ENCODE data around the gene CCDC85A.

DNA sequence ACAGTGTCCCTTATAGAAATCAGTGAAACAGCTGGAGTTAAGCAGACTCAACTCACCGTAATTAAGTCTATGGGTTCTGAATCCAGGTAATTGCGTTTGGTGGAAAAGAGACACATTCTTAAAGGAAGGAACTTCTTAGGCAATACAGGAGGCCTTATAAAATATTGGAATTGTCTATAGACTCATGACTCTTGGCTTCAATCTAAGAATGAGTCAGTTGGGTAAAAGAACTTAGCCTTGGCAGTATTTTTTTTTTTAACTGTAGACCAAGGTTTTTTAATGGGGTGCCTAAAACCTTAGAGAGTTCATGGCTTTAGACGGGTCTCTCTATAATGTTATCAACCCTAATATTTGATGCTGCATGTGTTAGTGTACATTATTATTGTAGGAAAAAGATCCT, 47.6 kb downstream of the CCDC85A start:
- TF ChIP-seq SIN3A (IDR thresholded peaks at IDR 0.05; ENCODE audit: borderline replicate concordance, low read depth, low read length): no peak
- no peak for TF ChIP-seq RAD21 (IDR thresholded peaks at IDR 0.05; ENCODE audit: low read length)
- TF ChIP-seq SMC3 (IDR thresholded peaks at IDR 0.05; ENCODE audit: low read depth, low read length): no peak
- TF ChIP-seq, protein P1, sequence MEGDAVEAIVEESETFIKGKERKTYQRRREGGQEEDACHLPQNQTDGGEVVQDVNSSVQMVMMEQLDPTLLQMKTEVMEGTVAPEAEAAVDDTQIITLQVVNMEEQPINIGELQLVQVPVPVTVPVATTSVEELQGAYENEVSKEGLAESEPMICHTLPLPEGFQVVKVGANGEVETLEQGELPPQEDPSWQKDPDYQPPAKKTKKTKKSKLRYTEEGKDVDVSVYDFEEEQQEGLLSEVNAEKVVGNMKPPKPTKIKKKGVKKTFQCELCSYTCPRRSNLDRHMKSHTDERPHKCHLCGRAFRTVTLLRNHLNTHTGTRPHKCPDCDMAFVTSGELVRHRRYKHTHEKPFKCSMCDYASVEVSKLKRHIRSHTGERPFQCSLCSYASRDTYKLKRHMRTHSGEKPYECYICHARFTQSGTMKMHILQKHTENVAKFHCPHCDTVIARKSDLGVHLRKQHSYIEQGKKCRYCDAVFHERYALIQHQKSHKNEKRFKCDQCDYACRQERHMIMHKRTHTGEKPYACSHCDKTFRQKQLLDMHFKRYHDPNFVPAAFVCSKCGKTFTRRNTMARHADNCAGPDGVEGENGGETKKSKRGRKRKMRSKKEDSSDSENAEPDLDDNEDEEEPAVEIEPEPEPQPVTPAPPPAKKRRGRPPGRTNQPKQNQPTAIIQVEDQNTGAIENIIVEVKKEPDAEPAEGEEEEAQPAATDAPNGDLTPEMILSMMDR (IDR thresholded peaks at IDR 0.05): no peak

Data from SK-N-SH (cell line).